Mucosa of descending colon (tissue), 3 donors: ENCODE data around the gene PDILT. TPM values are rescaled to one million over a fixed set of nuclear protein-coding genes. Genes with fewer than 3 reads are reported as not detected.

Experiments
- ATAC-seq: fragments of 200-7000 bp; cut with Tn5 transposase; one replicate; pipeline ENCODE4 v1.9.1; 2020; ENCODE audit warnings: mild to moderate bottlenecking, moderate library complexity
- DNase-seq, 3 donors: peaks; one replicate each; pipeline ENCODE4 v3.0.0-alpha.2; 2020
- H3K36me3 ChIP-seq: fragments of 200-600 bp; one replicate; pipeline ENCODE4 v1.8.0; 2021; ENCODE audit warnings: low read depth, mild to moderate bottlenecking
- H3K4me1 ChIP-seq: fragments of 200-600 bp; one replicate; pipeline ENCODE4 v1.8.0; 2021; ENCODE audit warnings: low read depth, mild to moderate bottlenecking
- H3K4me3 ChIP-seq: fragments of 200-600 bp; one replicate; pipeline ENCODE4 v1.8.0; 2021; ENCODE audit warnings: mild to moderate bottlenecking
- H3K9me3 ChIP-seq: fragments of 200-600 bp; one replicate; pipeline ENCODE4 v1.8.0; 2021; ENCODE audit warnings: mild to moderate bottlenecking
- intact Hi-C, 2 donors: fragments of 100-400 bp; cut with DNase I in 1 of 2; cut with micrococcal nuclease in 1 of 2; formaldehyde crosslinking; loops; one replicate each; pipeline versions ENCODE4 v1.11.0 to v1.11.1; 2022; cut with DNase I, micrococcal nuclease
- total RNA-seq, 3 donors: library from RNA; stranded (reverse); fragmentation: NEBNext Ultra II Directional in 2 of 3; extraction: Animal tissue kit (Norgen Biotek cat#: 25700) in 2 of 3; gene quantifications; one replicate each; pipeline versions ENCODE4 v1.2.1 to v1.2.4, GENCODE V29; 2021 to 2023
- TF ChIP-seq, protein P1 (sequence below): fragments of 200-600 bp; IDR thresholded peaks from one replicate; pipeline ENCODE4 v1.8.0; 2022; ENCODE audit warnings: antibody characterized with exemption, mild to moderate bottlenecking
- donor health status: DM: no; HTN: no; CAD: no; lungs with moderate emphysema.
- donor health status: DM: no; HTN: no; CAD: no.
- donor health status: DM: no; HTN: yes; CAD: no.

The PDILT gene
- total RNA-seq, 3 donors from 2014 or later: not detected

DNA sequence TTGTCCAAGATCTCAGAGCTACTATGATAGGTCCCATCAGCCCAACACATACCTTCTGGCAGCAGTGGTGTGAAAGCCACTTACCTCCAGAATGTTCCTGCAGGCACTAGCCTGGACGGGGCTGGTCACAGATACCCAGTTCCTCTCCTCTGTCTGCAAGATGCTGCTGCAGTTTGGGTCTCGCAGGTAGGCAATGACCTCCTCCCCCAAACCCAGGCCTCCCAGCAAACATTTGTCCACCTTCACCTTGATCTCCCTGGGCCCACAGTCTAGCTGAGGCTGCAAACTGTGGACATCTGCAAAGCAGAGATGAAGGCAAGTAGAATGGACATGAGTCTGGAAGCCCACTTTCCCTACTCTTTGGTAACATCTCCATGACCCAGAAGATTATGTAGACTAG, 84.4 kb downstream of the PDILT start:
- no peak overlapping the region for H3K4me3 ChIP-seq
- no peaks in the 10 kb centered on the region for H3K9me3 ChIP-seq
- H3K36me3 ChIP-seq: no peaks in the 10 kb centered on the region
- ATAC-seq (no peak), DNase-seq (no peak)
- TF ChIP-seq, protein P1, sequence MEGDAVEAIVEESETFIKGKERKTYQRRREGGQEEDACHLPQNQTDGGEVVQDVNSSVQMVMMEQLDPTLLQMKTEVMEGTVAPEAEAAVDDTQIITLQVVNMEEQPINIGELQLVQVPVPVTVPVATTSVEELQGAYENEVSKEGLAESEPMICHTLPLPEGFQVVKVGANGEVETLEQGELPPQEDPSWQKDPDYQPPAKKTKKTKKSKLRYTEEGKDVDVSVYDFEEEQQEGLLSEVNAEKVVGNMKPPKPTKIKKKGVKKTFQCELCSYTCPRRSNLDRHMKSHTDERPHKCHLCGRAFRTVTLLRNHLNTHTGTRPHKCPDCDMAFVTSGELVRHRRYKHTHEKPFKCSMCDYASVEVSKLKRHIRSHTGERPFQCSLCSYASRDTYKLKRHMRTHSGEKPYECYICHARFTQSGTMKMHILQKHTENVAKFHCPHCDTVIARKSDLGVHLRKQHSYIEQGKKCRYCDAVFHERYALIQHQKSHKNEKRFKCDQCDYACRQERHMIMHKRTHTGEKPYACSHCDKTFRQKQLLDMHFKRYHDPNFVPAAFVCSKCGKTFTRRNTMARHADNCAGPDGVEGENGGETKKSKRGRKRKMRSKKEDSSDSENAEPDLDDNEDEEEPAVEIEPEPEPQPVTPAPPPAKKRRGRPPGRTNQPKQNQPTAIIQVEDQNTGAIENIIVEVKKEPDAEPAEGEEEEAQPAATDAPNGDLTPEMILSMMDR: no peak
- intact Hi-C loops: no loop called here
- no peaks in the 10 kb centered on the region for H3K4me1 ChIP-seq

DNA sequence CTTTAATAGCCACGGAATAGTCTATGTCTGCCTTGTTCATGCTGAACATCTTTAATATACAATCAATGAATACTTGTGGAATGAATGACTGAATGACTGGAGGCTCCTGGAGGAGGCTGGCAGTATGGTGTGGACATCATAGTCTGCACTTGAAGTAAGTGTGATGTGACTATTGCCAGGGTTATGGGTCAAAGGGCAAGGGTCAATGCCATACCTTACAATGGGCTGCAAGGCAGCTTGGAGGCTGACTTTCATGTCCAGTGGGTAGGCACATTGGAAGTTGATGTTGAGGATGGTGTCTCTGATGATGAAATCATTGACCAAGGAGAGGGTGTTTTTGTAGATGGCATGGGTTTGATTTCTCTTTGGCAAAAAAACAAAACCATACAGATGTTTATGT, 85.1 kb downstream of the PDILT start:
- Histone ChIP-seq H3K4me3 (no peak overlapping the region), H3K9me3 (no peaks in the 10 kb centered on the region), H3K36me3 (no peaks in the 10 kb centered on the region), H3K4me1 (no peaks in the 10 kb centered on the region)
- intact Hi-C loops: no loop called here
- ATAC-seq: no peak
- DNase-seq: no peak
- TF ChIP-seq, protein P1: no peak

DNA sequence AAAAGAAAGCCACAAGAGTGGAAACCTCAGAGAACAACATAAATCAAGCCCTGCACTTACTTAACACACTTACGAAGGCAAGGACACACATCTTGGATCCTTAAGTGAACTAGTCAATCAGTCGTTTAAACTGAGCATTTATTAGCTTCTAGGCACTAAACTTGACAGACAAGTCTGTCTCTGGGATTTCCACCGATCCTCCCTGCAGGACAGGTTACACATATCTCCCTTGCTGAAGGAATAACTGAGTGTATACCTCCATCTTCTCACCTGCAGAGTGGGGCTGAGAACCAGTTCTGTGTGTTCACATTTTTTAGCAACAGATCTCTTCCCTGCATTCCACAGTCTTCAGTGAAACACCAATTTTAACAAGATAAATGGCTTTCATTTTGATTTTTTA, 86.1 kb downstream of the PDILT start:
- H3K36me3 ChIP-seq: no peaks in the 10 kb centered on the region
- H3K4me1 ChIP-seq: no peaks in the 10 kb centered on the region
- H3K9me3 ChIP-seq: no peaks in the 10 kb centered on the region
- ATAC-seq (no peak), DNase-seq (no peak)
- intact Hi-C loops: no loop called here
- TF ChIP-seq, protein P1: no peak
- no peak overlapping the region for H3K4me3 ChIP-seq

DNA sequence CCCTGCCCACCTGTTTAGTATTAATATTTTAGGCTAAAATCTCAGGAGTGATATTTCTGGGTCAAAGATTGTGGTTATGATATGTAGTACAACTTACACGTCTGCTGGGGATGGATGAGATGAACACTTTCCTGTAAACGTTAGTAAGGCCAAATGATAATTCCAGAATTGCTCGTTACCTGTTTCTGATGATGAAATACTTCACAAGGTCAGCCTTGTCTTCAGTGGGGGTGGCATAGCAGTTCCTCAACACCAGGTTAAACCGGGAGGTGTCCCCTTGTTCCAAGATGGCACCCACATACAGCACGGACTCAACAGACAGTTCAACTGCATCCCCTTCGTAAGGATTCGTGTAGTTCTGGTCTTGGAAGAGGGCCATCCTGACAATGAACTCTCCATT, 86.5 kb downstream of the PDILT start:
- no peaks in the 10 kb centered on the region for H3K4me1 ChIP-seq
- ATAC-seq: no peak
- intact Hi-C loops: no loop called here
- H3K9me3 ChIP-seq: no peaks in the 10 kb centered on the region
- no peaks in the 10 kb centered on the region for H3K36me3 ChIP-seq
- TF ChIP-seq, protein P1: no peak
- DNase-seq: no peak
- H3K4me3 ChIP-seq: no peak overlapping the region

DNA sequence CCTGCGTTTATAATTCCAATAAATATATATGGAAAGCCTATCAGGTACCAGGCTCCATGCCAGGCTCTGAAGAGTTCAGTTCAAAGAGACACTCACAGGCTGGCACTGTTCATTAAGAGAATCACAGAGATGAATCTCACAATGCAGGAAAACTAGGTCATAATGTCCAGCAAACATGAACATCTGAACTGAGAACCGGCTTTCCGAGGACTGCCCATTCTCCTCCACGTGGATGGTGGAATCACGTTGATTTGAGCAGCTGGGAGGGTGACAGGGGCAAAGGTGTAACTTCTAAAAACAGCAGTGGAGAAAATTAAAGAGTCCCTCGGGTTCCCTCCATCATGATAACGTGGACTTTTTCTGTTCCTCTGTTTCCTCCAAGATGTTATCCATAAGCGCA, 87.4 kb downstream of the PDILT start:
- TF ChIP-seq, protein P1: no peak
- intact Hi-C loops: no loop called here
- H3K4me1 ChIP-seq: no peaks in the 10 kb centered on the region
- ATAC-seq: no peak
- no peak overlapping the region for H3K4me3 ChIP-seq
- no peaks in the 10 kb centered on the region for H3K36me3 ChIP-seq
- H3K9me3 ChIP-seq: no peaks in the 10 kb centered on the region
- DNase-seq: no peak

DNA sequence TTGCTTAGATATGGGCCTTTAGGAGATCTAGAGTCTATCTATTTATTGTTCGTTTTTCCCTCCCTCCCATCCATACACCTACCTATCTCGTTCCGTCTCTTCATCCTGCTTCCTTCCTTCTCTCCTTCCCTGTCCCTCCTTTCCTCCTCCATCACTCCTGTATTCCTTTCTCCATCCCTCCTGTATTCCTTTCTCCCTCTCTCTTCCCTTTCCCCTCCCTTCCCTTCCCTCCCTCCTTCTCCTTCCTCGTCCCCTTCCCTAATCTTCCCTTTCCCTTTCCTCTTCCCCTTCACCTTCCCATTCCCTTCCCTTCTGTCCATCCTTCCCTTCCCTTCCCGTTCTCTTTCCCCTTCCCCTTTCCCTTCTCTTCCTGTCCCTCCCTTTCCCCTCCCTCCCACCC, 87.8 kb downstream of the PDILT start:
- Histone ChIP-seq H3K9me3 (no peaks in the 10 kb centered on the region), H3K4me3 (no peak overlapping the region), H3K36me3 (no peaks in the 10 kb centered on the region), H3K4me1 (no peaks in the 10 kb centered on the region)
- no peak for DNase-seq
- intact Hi-C loops: no loop called here
- TF ChIP-seq, protein P1: no peak
- no peak for ATAC-seq
